ENCODE measurements around the gene FAM9B.
"Not testable (repeated sequence)": the region's sequence is repeated elsewhere in the genome, so short reads cannot be mapped to it uniquely, and the experiment has no call there.

Gene FAM9B

GRCh38 chrX:9033989-9034388, at the start of gene FAM9B:
Gene FAM9B (minus strand): TSS chrX:9034127. CDS start chrX:9032986, 1,141 bp downstream.
- intact Hi-C loops (cut with DNase I), result no loop called here
- DNase-seq, result no peak

DNA sequence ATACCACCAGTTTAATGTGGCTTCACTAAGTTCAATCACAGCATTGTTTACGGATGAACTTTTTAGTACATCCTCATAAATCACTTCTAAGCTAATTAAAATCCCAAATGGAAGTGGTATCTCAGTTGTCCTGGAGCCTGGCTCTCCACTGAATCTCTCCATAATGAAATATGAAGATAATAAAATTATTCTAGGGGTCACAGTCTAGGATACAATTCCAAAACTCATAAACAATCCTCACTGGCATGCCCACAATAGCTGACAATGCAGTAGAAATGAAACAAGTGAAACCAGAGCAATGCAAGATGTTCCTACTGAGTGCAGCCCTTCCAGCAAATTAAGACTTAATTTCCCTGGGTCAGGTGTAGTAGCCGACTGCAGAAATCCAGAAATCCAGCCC, 47.3 kb upstream of the FAM9B start:
- intact Hi-C loops (cut with DNase I), result no loop called here
- no peak for DNase-seq

- intact Hi-C loops (cut with DNase I), result no loop called here
- DNase-seq, result no peak
These were observed 40.4 kb upstream of the FAM9B start for GRCh38 chrX:9074326-9074725.

GRCh38 chrX:9072281-9072680, 38.4 kb upstream of the FAM9B start:
- intact Hi-C loops (cut with DNase I), result no loop called here
- DNase-seq, result no peak

GRCh38 chrX:9071031-9071650, 37.2 kb upstream of the FAM9B start:
- no peak for DNase-seq
- intact Hi-C loops (cut with DNase I), result no loop called here

DNA sequence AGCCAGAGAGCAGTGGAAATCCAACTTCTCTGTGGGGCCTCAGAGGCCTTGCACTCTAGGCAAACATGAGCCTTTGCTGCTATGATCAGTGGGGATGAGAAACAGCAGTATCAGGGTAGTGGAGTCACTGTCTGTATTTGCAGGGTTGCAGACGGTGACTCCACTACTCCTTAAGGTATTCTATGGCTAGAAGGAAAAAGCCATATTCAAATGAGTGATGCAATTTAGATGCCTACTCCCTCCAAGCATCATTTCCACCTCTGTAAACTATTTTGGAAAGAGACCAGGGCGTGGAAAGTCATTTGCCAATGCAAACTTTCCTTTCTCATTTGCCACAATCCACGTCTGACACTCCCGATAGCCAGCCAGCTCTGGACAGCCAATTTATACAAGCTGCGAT, 35.6 kb upstream of the FAM9B start:
- DNase-seq, result no peak
- intact Hi-C loops (cut with DNase I), result no loop called here

- intact Hi-C loops (cut with DNase I), result no loop called here
- DNase-seq, result no peak
These were observed 30.8 kb upstream of the FAM9B start for GRCh38 chrX:9064694-9065093.

- peak in 1 of 42 donors; percentile 1 for DNase-seq
- intact Hi-C loops (cut with DNase I), result no loop called here
These were observed 28.7 kb upstream of the FAM9B start for GRCh38 chrX:9062641-9063040.

- DNase-seq, result peak in 1 of 42 donors; percentile 1
- intact Hi-C loops (cut with DNase I), result no loop called here
These were observed 21.4 kb upstream of the FAM9B start for GRCh38 chrX:9055354-9055753.

GRCh38 chrX:9052081-9052480, 18.2 kb upstream of the FAM9B start:
- intact Hi-C loops (cut with DNase I), result no loop called here
- DNase-seq, result no peak

- DNase-seq, result no peak
- intact Hi-C loops (cut with DNase I), result no loop called here
These were observed 16.4 kb upstream of the FAM9B start for GRCh38 chrX:9050331-9050730.

DNA sequence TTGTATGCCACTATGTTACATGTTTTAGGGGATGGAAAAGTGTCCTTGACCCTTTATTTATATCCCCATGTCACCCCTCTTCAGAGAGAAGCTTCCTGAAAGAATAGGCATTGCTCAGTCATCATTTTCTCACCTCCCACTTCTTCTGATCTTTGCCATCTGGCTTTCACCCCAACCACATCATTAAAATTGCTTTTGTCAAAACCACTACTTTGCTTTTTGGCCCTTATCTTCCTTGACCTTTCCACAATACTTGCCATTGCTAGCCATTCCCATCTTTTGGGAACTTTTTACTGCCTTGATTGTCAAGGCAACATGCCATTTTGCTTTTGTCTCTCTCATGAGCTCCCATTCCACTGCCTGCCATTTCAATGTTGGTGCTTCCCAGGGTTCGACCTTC, 14.9 kb upstream of the FAM9B start:
- intact Hi-C loops (cut with DNase I), result no loop called here
- no peak for DNase-seq

GRCh38 chrX:9038244-9038643, 4.3 kb upstream of the FAM9B start:
- intact Hi-C loops (cut with DNase I), result no loop called here
- DNase-seq, result no peak

GRCh38 chrX:9037296-9037695, 3.4 kb upstream of the FAM9B start:
- no peak for DNase-seq
- intact Hi-C loops (cut with DNase I), result no loop called here

GRCh38 chrX:9033586-9033985, 341 bp downstream of the FAM9B start:
- intact Hi-C loops (cut with DNase I), result no loop called here
- DNase-seq, result no peak

- intact Hi-C loops (cut with DNase I), result no loop called here
- DNase-seq, result no peak
These were observed 748 bp downstream of the FAM9B start for GRCh38 chrX:9033179-9033578.

DNA sequence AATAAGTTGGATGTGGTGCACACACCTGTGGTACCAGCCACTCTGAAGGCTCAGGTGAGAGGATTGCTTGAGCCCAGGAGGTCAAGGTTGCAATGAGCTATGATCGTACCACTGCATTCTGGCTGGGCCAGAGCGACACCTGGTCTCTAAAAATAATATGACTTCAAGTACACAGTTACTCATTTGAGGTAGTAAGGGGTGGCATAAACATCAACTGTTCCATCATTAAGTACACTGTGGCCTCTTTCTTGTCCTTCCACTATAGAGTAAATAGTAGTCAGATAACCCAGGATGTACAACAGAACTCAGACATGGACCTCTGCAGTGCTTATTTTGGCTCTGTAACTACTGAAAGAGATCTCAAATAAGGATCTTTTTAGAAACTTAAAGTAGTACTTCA, 10.6 kb downstream of the FAM9B start:
- DNase-seq, result no peak
- intact Hi-C loops (cut with DNase I), result no loop called here

GRCh38 chrX:9019151-9019550, 14.8 kb downstream of the FAM9B start:
- intact Hi-C loops (cut with DNase I), result no loop called here
- DNase-seq, result no peak

GRCh38 chrX:9018332-9018731, 15.6 kb downstream of the FAM9B start:
- intact Hi-C loops (cut with DNase I); DNase-seq: not testable (repeated sequence)

DNA sequence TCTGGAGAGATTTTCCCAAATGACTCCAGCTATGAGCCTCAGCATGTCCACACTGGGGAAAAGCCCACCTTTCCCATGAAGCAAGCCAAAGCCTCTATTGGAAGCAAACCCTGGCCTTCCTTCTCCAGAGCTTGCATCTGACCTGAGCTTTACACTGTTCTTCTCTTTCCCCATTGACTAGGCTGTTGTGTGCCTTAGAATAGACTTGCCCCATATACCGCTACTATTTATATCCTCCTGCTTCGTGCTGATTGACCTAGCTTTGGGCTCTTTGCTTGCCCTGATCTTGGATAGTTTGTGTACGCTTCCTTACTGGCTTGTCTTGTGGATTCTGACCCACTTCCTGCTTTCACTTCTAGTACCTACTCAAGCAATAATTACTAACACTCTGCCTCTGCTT, 30.9 kb downstream of the FAM9B start:
- no peak for DNase-seq
- intact Hi-C loops (cut with DNase I), result no loop called here

- intact Hi-C loops (cut with DNase I), result no loop called here
- peak in 1 of 42 donors; percentile 11 for DNase-seq
These were observed 45.5 kb downstream of the FAM9B start for GRCh38 chrX:8988446-8988845.

Measured in head of caudate nucleus (tissue), 42 donors.